Skeletal muscle tissue (tissue), 4 donors: ENCODE measurements around the gene IGF1R. TPM values are rescaled to one million over a fixed set of nuclear protein-coding genes. Genes with fewer than 3 reads are reported as not detected.

ENCODE experiments used
- H3K27ac ChIP-seq: one replicate; pipeline ENCODE4 v1.7.0; 2013; ENCODE audit warnings: mild to moderate bottlenecking, low read depth, low read length, inconsistent platforms
- H3K27me3 ChIP-seq, 3 donors: one replicate each; pipeline ENCODE4 v1.7.0; 2013; ENCODE audit warnings: low read length in 3 of 3; ENCODE audit not compliant: control insufficient read depth in 3 of 3, insufficient read depth in 3 of 3
- H3K36me3 ChIP-seq, 3 donors: one replicate each; pipeline ENCODE4 v1.7.0; 2013; ENCODE audit warnings: low read length in 3 of 3; ENCODE audit not compliant: control insufficient read depth in 3 of 3, insufficient read depth in 3 of 3
- H3K4me1 ChIP-seq, 3 donors: one replicate each; pipeline ENCODE4 v1.7.0; 2013; ENCODE audit warnings: low read length in 3 of 3, mild to moderate bottlenecking in 3 of 3; ENCODE audit not compliant: control insufficient read depth in 3 of 3, insufficient read depth in 3 of 3
- H3K4me3 ChIP-seq, 3 donors: one replicate each; pipeline ENCODE4 v1.7.0; 2013; ENCODE audit warnings: low read length in 3 of 3
- H3K9ac ChIP-seq, 3 donors: one replicate each; pipeline ENCODE4 v1.7.0; 2013; ENCODE audit warnings: low read length in 3 of 3, mild to moderate bottlenecking in 3 of 3, moderate library complexity in 2 of 3, low read depth in 1 of 3
- H3K9me3 ChIP-seq, 3 donors: one replicate each; pipeline ENCODE4 v1.7.0; 2013; ENCODE audit warnings: low read length in 3 of 3; ENCODE audit not compliant: control insufficient read depth in 3 of 3
- total RNA-seq: library from RNA; depleted of rRNA; stranded (reverse); fragments of >200 nt; gene quantifications from one replicate; pipeline ENCODE4 v1.2.3, GENCODE V29; 2014
- donor health status: Osteomylitis.

Gene IGF1R
- total RNA-seq, 1 donor from 2014 or later = 25.6 TPM

DNA sequence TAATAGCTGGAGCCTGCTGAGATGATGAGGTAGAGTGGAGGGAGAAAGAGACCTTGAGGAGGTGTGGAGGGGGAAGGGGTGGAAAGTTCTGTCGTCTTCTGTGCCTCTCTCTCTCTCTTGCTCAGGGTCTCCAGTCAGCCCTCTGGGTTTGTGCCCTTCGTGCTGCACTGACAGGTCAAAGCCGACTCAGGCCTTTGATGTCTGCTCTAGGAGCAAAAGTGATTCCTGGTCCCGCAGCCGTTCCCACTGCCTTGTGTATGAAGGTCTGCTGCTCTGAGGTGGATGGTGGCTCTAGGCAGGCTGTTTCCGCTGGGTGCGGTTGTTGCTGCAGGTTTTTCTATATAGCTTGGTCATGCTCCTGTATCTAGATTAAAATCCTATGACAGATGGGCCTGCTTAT is 89.4 kb downstream of the IGF1R start:
- Histone ChIP-seq H3K4me1 (peaks cover 3 to 22% (median 12%) of the 10 kb centered on the region in 3 donors), H3K27ac (no peak overlapping the region), H3K4me3 (no peak overlapping the region), H3K9ac (no peak overlapping the region), H3K9me3 (no peaks in the 10 kb centered on the region), H3K36me3 (no peaks in the 10 kb centered on the region), H3K27me3 (no peaks in the 10 kb centered on the region)

DNA sequence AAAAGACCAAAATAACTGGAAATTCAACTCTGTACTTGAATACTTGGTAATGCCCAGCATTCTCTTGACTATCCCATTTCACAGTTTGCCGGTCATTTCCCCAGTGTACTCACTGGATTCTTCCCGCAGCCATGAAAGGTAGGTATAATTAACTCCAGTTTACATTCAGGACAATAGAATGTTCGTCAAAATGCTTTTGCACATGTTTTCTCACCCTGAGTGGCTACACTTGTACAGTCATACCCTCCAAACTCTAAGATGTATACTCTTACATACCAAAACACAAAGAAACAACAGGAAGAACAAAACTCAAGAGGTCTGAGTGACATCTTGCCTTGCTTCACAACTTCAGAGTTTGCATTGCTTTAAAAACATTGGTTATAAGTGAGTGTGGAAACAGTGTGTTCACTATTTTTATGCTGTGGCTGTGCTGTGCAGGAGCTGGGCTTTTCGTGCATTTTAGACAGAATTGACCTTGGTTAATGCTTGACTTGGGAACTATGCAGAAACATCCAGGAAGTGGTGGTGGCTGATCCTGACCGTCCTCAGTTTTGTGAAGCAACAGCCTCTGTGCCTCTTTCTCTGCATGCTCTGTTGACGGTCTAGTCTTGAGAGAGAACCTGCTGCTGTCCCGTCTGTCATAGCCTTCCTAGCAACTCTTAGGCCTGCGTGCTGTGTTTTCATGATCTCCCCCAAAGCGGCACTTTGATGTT is 90.5 kb downstream of the IGF1R start:
- Histone ChIP-seq H3K27ac (no peak overlapping the region), H3K27me3 (no peaks in the 10 kb centered on the region), H3K4me3 (no peak overlapping the region), H3K4me1 (peaks cover 3 to 22% (median 12%) of the 10 kb centered on the region in 3 donors), H3K36me3 (no peaks in the 10 kb centered on the region), H3K9ac (no peak overlapping the region), H3K9me3 (no peaks in the 10 kb centered on the region)

DNA sequence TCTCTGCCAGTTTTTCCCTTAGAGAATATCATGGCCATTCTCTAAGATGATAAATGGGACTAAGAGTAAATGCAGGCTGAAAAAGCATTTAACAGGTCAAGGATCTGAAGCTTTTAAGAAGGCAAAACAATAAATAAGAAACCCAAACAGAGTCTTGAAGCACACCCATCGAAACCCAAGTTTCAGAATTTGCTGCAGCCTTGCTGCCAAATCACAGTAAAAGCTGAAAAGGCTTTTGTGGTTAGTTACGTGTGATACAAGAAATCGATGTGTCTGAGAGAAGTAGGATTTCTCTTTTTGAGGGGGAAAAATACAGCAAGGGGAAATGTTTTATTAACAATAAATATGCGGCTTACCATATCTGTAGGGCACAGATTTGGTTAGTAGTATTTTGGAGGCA is 92.0 kb downstream of the IGF1R start:
- no peaks in the 10 kb centered on the region for H3K27me3 ChIP-seq
- no peaks in the 10 kb centered on the region for H3K36me3 ChIP-seq
- no peak overlapping the region for H3K9ac ChIP-seq
- no peaks in the 10 kb centered on the region for H3K9me3 ChIP-seq
- no peak overlapping the region for H3K27ac ChIP-seq
- no peak overlapping the region for H3K4me3 ChIP-seq
- peaks cover 0 to 11% (median 5%) of the 10 kb centered on the region in 3 donors for H3K4me1 ChIP-seq

DNA sequence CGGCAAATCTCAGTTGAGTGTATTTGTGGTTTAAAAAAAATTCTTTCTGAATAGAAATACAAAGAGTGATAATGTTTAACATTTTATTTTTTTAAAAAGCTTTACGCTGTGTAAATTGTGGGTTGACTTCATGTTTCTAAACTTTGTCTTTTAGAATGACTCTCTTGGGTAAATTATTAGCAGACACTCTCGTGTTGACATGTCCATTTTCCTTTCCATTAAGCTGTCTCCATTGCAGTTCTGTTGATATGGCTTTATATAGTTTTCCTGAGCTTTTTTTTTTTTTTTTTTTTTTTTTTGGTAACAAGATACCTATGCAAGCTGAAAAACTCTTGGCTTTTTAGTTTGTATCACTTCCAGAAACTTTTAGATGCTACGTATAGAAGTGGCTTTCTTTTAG is 92.6 kb downstream of the IGF1R start:
- Histone ChIP-seq H3K27ac (no peak overlapping the region), H3K9me3 (no peaks in the 10 kb centered on the region), H3K36me3 (no peaks in the 10 kb centered on the region), H3K27me3 (no peaks in the 10 kb centered on the region), H3K4me1 (peaks cover 0 to 8% (median 5%) of the 10 kb centered on the region in 3 donors), H3K9ac (no peak overlapping the region), H3K4me3 (no peak overlapping the region)

DNA sequence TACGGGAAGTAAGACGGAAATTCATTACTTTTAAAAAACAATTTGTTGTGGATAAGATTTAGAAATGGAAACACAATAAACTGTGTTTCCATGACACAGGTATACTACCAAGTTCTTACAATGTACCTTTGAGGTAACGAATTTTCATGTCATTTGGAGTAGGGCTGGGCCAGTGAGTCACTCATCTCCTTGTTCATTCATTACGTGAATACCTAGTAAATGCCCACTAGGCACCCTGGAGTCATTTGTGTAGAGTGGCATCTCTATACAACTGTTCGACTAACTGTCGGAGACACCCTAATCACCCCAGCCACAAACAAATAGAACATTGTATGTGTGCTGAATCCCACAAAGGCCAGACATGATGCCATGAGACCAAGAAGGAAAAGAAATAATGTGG is 94.8 kb downstream of the IGF1R start:
- no peak overlapping the region for H3K27ac ChIP-seq
- H3K27me3 ChIP-seq = no peaks in the 10 kb centered on the region
- H3K4me1 ChIP-seq = peaks cover 0 to 2% (median 0%) of the 10 kb centered on the region in 3 donors
- no peak overlapping the region for H3K9ac ChIP-seq
- no peaks in the 10 kb centered on the region for H3K36me3 ChIP-seq
- H3K9me3 ChIP-seq = no peaks in the 10 kb centered on the region
- no peak overlapping the region for H3K4me3 ChIP-seq

DNA sequence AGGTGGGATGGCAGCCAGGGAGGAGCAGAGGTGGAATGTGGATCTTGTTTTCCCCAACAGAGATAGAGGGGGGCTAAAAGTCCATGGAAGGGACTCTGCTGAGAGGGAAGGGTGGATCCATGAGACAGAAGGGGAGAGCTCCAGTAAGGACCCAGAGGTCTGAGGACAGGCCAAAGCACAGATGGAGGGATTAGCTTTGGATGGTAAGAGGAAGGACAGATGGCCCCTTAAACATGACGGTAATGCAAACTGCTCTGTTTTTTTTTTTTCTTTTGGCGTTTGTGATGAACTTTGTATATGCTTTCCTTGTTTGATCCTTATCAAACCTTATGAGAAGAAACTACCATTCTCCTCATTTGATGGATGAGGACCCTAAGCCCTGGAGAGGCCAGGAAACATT is 96.2 kb downstream of the IGF1R start:
- H3K27me3 ChIP-seq = no peaks in the 10 kb centered on the region
- no peak overlapping the region for H3K4me3 ChIP-seq
- H3K9ac ChIP-seq = no peak overlapping the region
- H3K9me3 ChIP-seq = no peaks in the 10 kb centered on the region
- no peaks in the 10 kb centered on the region for H3K36me3 ChIP-seq
- H3K27ac ChIP-seq = no peak overlapping the region
- peaks cover 0 to 2% (median 0%) of the 10 kb centered on the region in 3 donors for H3K4me1 ChIP-seq

DNA sequence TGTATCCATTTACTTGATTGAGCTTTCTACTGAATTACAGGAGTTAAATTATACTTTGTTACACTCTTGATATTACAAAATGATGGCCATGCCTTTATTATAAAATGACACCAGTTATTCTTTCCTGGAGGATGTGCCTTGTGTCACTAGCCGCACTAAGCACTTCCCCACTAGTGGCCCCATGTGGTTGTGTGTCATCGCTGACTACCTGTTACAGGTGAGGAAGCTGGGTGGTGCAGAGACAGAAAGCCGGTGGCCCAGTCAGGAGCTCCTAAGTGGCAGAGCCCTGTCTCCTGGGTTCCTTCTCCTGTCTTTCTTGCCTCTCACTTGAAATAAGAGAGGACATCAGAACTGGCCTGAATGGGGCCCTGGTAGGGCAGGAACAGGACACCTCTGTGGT is 96.8 kb downstream of the IGF1R start:
- Histone ChIP-seq H3K4me1 (peaks cover 0 to 4% (median 0%) of the 10 kb centered on the region in 3 donors), H3K9me3 (no peaks in the 10 kb centered on the region), H3K4me3 (no peak overlapping the region), H3K27me3 (no peaks in the 10 kb centered on the region), H3K9ac (no peak overlapping the region), H3K36me3 (no peaks in the 10 kb centered on the region), H3K27ac (no peak overlapping the region)

DNA sequence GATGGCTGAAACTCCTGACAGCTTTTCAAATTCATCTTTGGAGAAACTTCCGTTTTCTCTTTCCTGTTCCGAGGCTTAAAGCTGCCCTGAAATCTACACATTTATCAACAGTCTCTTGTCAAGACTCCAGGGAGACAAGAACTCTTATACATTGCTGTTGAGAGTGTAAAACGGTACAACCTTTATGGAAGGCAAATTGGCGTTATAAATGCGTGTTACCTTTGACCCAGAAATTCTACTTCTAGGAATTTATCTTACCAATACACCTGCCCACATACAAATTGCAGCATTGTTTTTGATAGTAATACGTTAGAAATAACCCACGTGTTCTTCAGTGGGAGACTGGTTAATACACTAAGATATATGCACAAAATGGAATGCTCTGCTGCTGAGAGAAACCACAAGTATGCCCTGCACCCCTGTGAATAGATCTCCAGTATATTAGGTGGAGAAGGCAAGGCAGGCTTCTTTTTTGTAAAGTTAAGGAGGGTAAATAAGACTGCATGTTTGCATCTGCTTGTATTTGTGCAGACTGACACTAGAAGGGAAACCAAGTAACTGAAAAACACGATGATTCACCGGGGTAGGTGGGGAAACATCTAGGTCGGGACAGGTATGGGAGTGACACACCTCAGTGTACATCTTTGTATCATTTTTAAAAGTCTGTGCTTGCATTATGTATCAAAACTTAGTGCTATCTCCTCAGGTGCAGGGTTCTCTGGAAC is 97.5 kb downstream of the IGF1R start:
- Histone ChIP-seq H3K9me3 (no peaks in the 10 kb centered on the region), H3K4me1 (peaks cover 0 to 4% (median 0%) of the 10 kb centered on the region in 3 donors), H3K4me3 (no peak overlapping the region), H3K27ac (no peak overlapping the region), H3K9ac (no peak overlapping the region), H3K36me3 (no peaks in the 10 kb centered on the region), H3K27me3 (no peaks in the 10 kb centered on the region)

DNA sequence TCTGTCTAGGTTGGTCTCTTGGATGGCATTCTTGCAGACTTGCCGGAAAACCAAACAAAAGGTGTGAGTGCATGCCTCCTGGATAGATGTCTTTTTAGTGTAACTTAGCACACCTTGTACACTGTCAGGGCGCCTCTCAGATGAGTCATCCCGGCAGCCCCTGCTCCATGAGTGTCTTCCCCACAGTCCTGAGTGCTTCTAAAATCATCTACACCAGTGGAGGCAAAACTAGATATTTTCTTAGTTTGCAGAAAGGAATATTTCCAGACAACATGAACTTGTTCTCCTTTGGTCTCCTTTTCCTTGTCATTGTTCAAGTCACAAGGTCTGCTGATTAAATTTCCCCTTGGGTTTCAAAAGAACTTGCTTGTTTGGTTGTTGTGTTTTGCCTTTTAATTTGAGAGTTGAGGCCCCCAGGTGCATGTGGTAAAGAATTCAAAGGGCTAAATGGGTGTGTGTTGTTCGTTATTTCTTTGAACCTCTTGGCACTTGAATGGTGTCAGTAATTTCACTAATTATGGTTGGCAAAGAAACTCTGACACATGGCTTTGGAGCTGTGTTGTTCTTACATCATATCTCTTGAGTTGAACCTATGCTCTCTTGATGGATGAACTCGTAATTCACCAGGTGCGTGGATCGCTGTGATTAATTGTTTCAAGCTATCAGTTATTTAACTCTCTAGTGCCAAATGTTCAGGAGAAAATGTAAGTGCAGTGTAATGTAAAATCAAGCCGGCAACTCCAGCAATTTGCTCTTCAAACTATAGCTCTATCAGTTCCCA is 98.2 kb downstream of the IGF1R start:
- H3K9me3 ChIP-seq = no peaks in the 10 kb centered on the region
- H3K27me3 ChIP-seq = no peaks in the 10 kb centered on the region
- H3K4me1 ChIP-seq = peaks cover 0 to 4% (median 0%) of the 10 kb centered on the region in 3 donors

DNA sequence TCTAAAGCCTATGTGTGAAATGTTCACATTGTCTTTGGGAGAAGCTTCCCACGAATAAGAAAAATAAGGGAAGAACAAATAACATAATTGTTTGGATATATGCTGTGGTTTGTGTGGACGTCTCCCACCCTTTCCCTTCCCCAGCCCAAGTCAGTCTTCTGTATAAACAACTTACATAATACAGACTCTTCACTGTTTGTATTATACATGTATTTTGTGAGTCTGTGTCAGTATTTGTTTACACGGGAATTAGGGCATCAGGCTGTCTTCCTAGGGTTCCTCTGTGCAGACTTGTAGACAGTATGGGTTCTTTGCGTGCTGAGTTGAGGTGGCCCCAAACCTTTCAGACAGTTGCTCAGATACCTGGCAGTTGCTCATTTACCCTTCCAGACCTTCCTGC is 103.4 kb downstream of the IGF1R start:
- Histone ChIP-seq H3K4me1 (peaks cover 6 to 7% (median 7%) of the 10 kb centered on the region in 3 donors), H3K9ac (no peak overlapping the region), H3K27ac (no peak overlapping the region)

More for the DNA sequence above, 98.2 kb downstream of the IGF1R start:
- Histone ChIP-seq H3K36me3 (no peaks in the 10 kb centered on the region), H3K4me3 (no peak overlapping the region), H3K9ac (no peak overlapping the region), H3K27ac (no peak overlapping the region)

More for the DNA sequence above, 103.4 kb downstream of the IGF1R start:
- H3K4me3 ChIP-seq = no peak overlapping the region
- H3K36me3 ChIP-seq = no peaks in the 10 kb centered on the region
- no peaks in the 10 kb centered on the region for H3K9me3 ChIP-seq
- no peaks in the 10 kb centered on the region for H3K27me3 ChIP-seq
